Activated gamma-delta T cell (primary cell): ENCODE measurements around the gene PGS1.
A peak's percentile ranks its signal among the peaks of the same experiment; 100 is the strongest.

Experiments used
- DNase-seq: peaks from one replicate; lab custom pipeline; 2025; lab: John Stamatoyannopoulos, UW

The PGS1 gene

DNA sequence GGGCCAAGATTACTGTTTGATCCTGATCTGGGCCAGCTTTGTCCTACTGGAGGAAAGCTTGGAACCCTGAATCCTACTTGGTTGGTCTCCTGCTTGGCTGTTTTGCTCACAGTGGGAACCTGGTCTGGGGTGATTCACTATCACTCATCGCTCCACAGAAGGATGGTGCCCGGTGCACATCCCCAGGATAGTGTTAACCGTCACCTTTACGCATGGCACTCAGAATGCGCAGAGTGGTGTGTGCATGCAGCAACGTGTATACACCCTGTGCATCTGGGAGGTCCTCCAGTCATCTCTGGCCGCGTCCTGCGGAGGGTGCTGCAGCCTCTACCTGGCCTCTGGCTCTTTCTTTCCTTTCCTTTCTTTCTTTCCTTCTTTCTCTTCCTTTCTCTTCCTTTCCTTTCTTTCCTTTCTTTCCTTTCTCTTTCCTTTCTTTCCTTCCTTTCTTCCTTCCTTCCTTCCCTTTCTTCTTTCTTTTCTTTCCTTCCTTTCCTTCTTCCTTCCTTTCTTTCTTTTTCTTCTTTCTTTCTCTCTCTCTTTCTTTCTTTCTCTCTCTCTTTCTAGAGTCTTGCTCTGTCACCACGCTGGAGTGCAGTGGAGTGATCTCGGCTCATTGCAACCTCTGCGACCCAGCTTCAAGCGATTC, 31.7 kb upstream of the PGS1 start:
- no peak for DNase-seq

DNA sequence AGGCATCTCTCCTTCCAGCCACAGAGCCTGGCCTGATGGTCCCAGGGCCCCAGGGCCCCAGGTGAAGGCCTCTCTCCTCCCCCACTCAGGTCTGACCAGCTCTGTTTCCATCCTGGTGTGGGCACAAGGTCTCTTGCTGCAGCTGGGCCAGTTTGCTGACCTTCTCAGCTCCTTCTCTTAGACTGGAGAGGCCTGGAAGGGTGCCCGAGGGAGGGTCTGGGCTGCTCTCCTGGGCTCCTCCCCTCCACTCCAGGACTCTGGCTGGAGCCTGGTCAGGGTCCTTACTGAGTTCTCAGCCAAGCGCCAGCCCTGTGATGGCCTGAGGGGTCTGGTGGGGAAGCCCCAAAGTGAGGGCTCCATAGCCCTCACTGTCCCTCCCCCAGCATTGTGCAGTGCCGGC, 31.0 kb upstream of the PGS1 start:
- DNase-seq = no peak

DNA sequence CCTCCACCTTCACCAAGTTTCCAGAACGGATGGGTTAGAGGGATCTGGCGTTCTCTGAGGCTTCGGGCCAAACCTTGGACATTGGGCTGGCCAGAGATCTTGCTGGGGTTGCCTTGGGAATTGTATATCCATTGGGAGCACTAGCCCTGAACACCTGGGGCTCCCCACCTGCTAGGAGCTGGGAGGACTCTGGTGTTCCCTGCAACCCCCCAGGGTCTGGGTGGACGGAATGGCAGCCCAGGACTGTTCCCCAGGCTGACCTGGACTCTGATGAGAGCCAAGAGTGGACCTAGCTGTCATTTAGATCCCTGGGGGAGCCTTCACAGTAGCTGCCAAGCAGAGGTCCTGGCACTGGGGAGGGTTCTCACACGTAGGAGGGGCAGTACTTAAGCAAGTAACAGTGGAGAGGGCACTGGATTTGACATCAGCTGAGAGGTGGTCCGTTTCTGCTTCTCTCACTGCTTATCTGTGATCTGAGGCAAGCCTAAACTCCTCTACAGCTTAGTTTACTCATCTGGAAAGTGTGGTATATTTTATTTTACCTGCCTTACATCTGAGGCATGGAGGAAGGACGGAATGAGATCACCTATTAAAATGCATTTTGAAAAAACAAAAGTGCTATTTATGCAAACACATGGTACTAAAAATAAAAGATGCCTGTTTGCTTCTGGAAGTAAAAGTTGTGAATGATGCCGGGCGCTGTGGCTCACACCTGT, 30.2 kb upstream of the PGS1 start:
- DNase-seq = no peak

DNA sequence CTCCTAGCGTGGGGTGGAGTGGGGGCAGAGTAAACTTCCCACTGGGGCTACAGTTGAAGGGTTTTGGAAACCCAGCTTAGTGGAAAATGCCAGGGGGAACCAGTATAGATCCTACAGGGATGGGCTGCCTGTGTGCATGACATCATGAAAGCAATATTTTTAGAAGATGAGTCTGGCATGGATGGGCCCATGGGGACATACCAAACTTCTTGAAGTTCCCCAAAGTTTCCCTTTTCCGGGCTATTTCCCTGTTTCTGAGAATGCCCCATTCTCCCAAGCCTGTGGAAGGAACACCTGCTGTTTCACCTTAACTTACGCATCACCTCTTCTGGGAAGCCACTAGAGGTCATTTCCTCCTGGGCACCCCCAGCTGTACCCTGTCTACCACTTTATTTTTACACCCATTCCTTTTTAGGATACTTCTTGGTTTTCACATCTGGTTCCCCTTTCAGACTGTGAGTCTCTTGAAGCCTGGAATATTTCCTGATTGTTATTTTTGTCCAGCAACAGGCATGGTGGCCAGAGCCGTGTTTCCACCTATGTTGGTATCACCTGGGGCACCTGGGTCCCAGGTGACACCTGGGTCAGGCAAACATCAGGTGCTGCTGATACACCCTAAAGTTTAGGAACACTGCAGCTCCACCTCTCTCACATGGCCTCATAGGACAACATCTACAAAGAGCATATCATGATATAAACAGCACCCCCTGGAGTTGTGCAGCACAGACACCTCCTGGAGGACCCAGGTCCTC, 28.4 kb upstream of the PGS1 start:
- DNase-seq = no peak

DNA sequence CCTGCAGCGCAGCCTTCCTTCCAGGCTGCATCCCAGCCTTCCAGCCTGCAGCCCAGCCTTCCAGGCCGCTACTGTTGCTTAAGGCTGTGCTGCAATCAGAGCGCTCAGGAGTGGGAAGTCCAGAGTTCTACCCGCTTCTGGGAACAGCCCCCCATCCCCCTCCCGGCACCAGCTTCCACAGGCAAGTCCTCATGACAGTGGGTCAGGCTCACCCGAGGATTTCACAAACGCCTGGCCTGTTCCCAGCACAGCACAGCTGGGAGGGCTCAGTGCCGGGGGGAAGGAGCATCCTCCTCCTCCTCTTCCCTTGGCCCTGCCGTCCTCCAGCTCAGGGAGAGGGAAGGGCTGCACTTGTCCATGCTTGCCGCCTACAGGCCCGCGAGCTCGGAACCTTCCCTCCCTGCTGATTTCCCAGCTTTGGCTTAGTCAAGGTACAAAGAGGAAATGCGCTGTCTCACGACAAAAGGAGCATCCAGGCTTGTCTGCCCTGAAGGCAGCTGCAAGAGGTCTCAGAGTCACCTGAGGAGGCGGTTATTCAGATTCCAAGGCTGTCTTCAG, 26.9 kb upstream of the PGS1 start:
- no peak for DNase-seq

DNA sequence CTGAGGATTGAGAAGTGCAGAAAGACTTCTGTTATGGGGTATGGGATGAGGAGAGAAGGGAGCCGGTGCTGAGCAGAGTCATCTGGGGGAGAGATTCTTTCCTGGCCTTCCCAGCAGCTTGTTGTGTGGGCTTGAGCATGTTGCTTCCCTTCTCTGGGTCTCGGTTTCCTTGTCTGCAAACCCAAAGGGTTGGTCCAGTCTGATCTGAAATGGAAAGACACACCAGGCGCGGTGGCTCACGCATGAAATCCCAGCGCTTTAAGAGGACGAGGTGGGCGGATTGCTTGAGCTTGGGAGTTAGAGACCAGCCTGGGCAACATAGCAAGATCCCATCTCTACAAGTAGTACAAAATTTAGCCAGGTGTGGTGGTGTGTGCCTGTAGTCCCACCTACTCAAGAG, 24.6 kb upstream of the PGS1 start:
- no peak for DNase-seq

DNA sequence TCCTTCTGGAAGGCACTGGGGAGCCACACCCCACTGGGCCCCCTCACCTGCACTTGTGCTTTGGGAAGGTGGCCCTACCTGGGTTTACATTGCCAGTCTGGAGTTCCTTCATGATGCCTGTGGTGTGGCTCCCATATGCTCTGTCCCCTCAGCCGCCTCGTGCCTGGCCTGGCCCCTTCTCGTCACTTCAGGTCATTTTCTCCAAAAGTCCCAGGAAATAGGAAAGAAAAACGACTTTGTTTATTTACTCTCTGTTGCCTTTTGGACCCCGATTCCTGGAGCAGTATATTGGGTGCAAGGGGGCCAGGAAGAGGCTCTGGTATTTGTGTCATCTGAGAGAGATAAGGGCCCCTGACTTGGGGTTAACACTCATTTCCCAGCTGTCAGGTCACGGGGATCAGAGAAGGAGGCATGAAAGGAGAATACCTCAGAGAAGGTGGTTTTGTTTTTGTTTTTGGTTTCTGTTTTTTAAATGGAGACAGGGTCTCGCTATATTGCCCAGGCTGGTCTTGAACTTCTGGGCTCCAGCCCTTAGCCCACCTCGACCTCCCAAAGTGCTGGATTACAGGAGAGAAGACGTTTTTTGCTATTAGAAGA, 23.3 kb upstream of the PGS1 start:
- DNase-seq = no peak

DNA sequence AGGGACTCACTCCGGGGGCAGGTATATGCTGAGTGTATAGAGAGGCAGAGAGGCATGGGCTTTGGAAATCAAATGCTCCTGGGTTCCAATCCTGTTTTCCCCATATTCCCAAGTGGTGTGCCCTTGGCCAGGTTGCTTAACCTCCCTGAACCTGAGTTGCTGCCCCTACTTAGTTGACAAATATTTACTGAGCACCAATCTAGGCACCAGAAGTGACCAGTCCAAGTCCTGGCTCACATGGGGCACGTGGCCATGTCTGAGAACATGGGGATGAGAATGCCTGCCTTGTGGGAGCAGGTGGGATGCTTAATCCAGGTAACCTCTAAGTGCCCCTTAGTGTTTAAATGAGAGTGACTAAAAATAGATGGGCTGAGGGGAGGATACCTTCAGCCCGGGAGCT, 22.7 kb upstream of the PGS1 start:
- no peak for DNase-seq

DNA sequence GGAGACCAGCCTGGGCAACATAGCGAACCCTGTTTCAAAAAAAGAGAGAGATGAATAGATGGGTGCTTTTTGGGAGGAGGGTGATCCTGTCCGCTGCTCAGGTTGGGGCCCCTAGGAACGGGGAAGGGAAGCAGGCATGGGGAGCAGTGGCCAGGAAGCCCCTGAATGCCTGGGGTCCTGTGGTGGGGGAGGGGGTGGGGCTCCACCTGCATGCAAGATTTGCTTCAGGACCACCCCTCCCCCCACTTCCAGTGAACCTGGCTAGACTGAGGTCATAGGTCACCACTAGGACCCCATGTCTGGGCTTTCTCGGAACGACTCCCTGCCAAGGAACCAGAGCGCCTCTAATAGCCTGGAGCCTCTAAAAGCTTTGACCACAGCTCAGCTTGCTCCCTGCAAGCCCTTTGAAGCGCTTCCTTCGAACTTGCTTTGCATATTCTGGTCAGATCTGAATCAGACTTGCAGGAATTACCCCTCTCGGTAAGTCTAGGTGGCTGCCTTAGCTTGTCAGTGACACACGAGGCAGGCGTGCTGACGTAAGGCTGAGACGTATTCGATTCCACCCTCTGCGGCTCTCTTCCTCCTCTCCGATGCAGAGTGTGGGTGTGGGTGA, 22.2 kb upstream of the PGS1 start:
- DNase-seq = no peak

DNA sequence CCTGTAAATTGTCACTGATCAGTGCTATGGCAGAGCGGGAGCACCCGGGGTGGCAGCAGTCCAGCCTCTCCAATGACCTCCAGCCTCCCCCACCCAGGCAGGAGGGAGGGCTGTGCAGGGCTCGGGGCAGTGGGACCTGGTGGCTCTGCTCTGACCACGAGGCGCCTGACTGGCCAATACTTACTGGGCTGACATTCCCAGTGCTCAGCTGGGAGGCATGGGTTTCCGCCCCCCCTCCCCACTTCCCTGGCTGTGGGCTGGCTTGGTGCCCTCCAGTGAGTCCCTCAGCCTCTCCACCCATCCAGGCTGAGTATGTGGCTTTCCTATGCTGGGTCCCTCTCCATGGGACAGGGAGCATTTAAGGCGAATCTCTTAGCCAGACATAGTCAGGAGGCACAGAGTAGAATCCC, 21.3 kb upstream of the PGS1 start:
- DNase-seq = no peak

DNA sequence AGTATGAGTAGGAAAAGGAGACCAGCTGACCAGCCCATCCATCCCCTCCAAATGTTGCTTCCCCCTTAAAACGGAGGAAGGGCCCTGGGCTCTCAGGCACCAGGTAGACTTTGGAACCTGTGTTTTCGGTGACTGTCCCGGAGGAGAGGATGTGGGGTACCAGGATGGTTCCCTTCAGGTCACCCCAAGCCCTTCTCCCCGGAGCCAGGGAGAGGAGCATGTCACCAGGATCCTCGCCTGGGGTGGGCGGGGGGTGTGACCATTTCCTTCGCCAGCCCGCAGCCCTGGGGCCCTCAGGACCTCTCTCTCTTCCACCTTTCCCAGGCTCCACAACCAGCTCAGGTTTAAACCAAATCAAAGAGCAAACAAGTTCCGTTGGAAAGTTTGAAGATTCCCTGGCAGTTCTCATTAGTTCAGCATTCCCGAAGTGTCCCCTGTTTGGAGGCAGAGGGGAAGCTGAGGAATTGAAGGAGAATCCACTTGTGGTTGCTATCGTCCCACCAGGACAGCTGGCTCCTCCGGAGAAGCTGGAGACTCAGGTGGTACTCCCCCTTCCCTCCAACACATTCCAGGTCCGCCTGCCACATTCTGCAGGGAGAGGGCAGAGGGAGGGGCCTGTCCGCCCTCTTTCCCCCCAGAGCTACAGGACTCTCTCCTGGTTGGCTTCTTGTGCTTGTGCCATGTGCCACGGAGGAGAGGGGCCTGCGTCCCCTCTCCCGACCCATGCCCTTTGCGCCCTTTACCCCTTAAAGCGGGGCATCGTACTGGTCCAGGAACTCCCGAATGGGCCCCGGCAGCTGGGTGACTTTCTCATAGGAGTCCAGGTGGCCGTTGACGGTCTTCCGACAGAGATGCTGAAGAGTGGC, 20.5 kb upstream of the PGS1 start:
- DNase-seq = no peak

DNA sequence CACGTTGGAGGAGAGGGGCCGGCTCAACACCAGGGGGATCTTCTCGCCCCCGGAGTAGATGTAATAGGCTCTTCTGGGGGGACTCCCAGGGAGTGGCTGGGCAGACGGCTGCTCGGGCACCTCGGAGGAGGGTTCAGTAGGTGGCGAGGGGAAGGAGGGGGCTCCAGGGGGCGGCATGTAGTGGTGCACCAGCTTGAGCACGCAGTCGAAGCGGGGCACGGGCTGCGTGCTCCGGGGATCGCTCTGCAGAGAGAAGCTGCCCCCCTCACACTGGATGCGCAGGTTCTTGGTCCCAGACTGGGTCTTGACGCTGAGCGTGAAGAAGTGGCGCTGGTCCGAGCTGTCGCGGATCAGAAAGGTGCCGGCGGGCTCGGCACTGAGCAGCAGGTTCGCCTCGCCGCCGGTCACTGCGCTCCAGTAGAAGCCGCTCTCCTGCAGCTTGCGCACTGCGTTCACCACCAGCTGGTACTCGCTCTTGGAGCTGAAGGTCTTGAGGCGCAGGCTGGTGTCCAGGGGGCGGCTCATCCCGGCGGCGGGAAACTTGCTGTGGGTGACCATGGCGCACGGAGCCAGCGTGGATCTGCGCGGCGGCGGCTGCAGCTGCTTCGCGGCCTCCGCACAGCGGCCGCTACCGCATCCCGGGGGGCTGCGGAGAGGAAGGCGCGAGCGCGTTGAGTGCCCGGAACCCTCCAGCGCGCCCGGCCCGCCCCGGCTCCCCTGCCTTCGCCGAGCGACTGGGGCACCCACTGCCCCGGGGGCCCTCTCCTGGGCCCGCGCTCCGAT, 19.7 kb upstream of the PGS1 start:
- no peak for DNase-seq

DNA sequence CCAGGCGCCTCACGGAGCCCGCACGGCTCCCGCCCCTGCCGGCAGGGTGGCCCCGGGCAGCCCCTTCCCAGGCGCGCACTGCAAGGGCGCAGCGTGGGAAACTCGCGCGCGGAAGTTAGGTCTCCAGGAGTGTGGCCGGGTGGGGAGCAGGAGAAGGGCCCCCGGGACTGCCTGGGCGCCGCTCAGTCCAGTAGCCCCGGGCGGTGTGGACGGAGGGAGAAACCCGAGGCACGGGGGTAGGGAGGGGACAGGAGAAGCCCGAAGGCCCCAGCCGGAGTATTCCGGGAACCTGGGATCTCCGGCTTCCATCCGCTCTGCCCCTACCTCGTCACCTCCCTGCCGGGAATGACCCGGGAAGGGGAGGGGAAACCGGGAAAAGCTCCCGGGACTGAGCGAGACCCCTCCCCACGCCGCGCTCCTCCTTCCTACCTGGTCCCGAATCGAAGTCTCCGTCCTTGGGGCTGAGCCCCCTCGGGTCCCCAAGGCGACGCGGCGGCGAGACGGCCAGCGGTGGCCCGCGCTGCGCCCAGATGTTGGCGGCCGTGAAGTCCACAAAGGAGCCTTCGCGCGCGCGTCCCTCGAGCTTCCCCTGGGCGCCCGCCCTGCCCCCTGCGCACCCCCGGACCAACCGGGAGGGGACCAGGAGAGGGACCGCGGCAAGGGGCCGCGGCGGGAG, 19.0 kb upstream of the PGS1 start:
- no peak for DNase-seq

DNA sequence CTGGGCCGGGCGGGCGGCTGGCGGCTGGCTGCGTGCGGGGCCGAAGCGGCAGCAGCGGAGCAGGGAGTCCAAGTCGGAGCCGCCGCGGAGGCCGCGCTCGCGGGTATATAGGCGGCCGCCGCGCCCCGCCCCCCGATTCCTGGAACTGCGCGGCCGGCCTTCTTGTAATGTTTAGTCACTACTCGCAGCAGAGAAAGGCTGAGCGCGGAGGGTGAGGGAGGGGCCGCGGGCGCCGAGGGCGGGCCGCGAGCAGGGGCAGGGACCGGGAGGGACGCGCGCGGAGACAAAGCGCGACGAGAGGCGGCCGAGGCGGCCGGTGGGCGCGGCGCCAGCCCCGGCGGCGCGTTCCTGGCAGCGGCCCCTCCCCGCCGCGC, 18.5 kb upstream of the PGS1 start, which contains the start of gene SOCS3:
SOCS3 (minus strand) TSS at position 81 of the 374 bp plus-strand sequence. CDS start 982 bp downstream, outside the sequence.
- DNase-seq = peak; percentile 93

DNA sequence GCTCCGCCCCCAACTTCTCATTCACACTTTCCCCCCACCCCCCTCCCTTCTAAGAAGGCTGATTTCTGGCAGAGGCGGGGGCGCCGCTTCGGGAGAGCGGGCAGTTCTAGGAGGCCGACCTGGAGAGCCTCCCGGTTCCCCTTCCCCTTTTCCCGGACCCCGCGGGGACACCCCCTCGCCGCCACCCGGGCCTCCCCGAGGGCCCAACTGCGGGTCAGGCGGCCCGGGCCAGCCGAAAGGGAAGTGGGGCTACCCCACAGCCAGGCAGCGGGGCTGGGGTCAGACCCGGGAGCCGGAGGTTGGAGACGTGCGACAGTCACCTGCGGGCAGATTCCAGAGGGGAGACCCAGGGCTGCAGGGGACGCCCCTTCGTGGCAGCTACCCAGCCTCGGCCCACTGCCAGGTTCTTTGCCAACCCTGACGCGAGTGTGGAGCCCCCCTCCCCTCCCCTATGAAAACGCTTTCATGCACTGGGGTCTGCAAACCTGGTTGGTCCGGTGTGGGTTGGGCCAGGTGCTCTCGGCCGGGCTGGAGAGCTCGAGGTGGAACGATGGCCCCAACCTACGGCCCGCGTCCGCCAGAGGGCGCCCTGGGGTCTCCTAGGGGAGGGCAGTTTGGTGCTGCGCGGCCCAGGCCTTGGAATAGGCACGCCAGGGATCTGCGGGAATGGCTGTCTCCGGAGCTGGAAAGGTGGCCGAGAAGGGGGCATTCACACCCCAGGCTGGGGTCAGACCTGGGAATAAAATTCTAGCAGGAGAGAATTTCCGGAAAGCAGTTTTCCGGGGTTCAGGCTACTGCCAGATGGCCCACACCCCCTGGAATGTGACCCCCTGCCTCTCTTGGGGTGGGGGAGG, 17.9 kb upstream of the PGS1 start:
- DNase-seq = peak; percentile 74

DNA sequence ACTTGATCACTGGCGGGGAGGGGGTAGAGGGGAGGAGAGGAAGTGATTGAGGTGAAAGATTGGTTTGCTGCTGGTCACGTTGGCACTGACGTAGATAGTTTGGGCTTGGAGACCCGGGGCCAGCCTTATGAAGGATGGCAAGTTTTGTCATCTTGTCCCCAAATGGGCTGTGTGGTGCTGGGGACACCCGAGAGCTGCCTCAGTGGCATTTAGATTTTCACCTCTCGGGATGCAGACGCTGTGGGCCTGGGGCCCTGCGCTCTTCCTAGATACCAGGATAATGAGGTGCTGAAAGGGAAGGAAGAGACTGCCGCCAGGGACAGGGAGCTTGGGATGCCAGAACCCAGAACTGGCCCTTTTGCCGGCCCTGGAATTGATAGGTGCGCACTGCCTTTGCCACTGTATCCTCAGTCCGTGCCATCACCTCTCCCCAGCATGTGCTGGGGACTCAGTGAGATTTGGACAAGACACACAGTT, 17.2 kb upstream of the PGS1 start:
- DNase-seq = no peak

DNA sequence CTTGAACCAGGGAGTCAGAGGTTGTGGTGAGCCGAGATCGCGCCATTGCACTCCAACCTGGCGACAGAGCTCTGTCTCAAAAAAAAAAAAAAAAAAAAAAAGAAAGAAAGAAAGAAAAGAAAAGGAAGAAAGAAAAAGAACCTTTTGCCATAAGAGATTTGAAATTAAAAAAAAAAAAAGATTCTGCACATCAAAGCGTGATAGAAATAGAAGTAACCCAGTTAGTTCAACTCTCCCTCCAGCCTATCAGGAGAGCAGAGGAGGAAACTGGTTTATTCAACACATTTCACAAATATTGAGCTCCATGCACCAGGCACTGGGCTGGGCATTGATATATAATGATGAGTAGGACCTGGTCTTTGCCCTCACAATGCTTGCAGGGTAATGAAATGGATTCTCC, 16.2 kb upstream of the PGS1 start:
- DNase-seq = no peak

DNA sequence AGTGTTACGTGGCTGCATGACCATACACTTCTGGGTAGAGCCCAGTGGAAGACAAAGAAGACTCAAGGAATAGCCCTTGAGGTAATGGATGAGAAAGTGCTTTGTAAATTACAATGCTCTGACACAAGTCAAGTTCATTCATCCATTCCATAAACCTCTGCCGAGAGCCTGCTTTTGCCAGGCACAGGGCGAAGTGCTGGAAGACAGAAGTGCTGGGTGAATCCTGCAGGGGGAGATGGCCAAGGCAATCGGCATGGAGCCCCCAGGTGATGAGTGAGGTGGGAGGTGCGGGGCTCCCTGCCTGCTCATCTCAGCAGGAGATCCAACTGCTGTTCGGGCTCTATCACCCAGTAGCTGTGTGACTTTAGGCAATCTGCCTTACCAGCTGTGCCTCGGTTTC, 15.8 kb upstream of the PGS1 start:
- no peak for DNase-seq
